ENCODE results near the gene BCR.

GRCh38 chr22:23250785-23251363, 70.6 kb downstream of the BCR start:
- TF ChIP-seq CTCF (optimal IDR thresholded peaks at IDR 0.05 in 1 of 3, IDR thresholded peaks at IDR 0.05 in 1 of 3, conservative IDR thresholded peaks at IDR 0.05 in 1 of 3; ENCODE audit: extremely low read depth in 1 of 3, insufficient read depth in 2 of 3, low read length in 3 of 3), result no peak
- no peak for TF ChIP-seq EZH2 (IDR thresholded peaks at IDR 0.05; ENCODE audit: low read length)
